ENCODE results near the gene GRIN2A.

Gene GRIN2A

GRCh38 chr16:10083301-10083700 is 98.9 kb downstream of the GRIN2A start:
- DNase-seq = no peak

DNA sequence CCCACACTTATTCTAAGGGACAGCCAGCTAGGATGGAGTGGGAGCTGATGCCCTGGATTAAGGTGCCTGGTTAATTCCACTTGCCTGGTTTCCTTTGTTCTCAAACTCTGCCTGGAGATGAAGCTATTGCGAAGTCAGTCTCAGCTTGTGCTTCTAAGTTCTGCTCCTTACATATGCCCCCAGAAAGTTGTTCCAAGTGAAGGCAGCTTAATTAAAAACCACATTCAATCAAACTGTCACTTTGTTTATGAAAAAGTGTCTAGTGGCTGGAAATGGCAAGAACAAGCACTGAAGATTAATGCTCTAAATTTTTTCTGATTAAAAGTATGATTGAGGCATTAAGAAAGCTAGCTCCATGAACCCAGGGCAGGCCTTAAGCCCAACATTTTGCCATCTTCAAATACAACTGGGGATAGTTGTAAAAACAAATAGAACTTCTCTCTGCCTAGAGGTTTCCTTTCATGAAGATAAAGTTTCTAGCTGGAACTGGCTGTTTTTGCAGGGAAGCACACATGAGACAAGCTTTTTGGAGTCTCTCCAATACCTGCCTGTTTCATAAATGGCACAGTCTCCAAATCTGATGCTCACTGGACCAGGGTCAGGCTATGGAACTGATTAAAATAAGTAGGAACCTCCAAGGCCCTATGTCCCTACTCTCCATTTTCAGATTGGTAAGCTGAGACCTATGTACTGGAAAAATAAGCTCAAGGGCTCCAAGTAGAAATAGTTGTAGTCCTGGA is 100.9 kb downstream of the GRIN2A start:
- DNase-seq = no peak

DNA sequence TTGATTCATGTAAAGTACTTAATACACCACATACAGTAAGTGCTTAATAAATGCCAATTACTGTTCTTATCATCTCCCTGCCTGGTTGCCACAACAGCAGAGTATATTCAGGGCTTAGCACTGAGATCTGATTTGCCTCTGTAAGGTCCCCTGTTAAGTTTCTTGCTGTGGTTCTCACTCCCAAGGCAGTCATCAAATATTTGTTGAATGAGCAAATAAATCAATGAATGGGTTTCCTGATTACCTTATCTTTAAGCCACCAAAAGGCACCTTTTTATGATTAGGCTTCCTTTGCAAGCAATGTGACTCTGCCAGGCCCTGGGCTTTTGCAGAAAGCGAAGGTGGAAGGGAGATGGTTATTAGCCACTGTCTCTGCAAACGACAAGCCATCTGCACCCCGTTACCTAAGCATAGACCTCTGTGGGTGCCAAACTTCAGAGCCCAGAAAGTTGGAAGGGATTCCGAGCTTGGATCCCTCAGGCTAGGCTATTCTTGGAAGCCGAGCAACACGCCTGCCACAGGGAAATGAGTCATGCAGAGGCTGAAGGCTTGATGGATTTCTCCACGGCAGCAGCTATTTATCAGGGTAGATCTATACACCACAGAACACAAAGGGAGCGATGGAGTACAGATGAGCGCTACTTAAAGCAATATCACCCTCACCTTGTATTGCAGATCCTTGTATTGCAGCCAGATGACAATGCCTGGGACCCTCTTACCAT is 102.0 kb downstream of the GRIN2A start:
- no peak for DNase-seq

- DNase-seq = no peak
Measured at GRCh38 chr16:10078541-10078949, 103.7 kb downstream of the GRIN2A start.

DNA sequence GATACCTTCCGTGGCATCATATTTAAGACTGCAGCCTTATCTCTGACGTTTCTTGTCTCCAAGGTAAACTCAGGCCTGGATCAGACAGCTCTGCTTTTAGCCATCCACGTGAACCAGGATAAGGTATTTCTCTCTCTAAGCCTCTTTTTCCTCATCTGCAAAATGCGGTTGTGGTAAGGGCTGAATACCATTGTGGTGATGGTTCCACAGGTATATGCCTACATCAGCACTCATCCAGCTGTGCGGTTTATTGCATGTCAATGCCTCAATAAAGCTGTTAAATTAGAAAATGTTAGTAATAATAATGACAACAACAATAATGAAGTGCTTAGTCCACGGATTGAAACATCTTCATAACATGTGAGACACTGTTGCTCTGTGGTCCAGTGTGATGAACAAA is 104.4 kb downstream of the GRIN2A start:
- no peak for DNase-seq

DNA sequence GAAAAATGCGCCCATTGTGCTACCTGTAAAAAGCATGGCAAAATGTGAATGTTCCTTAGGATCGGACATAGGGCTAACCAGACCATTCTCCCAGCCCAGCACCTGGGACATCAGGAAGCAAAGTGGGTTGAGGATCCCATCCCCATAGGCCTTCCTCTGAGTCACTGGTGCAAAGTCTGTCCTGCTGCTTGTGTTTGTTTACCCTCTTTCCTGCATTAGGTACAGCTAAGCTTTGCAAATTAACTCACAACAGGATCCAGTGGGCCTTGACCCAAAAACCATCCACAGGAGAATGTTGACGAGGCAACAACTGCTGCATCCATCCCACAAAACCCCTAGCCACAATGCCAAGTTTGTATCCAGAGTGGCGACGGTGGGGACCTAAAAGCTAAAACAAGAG is 106.2 kb downstream of the GRIN2A start:
- DNase-seq = no peak

DNA sequence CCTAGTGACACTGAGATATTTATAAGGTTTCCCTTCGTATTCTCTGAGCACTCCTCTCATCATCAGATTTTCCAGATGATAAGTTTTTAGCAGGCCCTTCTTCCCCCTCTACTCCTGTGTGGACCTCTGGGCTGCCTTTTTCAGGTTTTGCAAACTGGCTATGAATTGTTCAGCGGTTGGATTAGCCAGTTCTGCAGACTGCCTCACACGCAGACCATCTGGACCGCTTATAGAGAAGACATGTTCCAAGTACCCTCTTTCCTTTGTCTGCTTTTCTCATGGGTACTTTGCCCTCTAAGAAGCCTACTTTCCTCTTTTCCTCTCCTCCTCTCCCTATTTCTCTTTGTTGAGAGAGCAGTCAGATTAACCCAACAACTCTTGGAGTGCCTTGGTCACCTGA is 111.6 kb downstream of the GRIN2A start:
- DNase-seq = no peak

DNA sequence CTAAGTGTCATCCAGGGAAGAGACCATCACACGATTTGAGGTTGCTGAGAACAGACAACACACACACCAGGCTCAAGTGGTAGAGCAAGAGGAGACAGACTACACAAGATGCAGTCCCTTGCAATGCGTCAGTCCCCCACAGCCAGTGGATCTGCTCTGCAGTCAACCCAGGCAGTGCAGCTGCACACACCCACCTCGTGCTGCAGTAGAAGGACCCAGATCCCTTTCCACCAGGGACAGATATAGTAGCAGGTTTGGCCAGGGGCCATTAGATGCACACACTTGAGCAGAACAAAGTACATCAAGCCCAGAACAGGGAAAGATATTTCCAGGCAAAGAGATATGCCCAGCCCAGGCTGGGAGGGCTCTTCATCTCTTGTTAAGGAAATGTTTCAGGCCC is 112.9 kb downstream of the GRIN2A start:
- DNase-seq = no peak

GRCh38 chr16:10067835-10068234 is 114.4 kb downstream of the GRIN2A start:
- no peak for DNase-seq

GRCh38 chr16:10067406-10067805 is 114.8 kb downstream of the GRIN2A start:
- DNase-seq = no peak

- DNase-seq = no peak
Measured at GRCh38 chr16:10065019-10065418, 117.2 kb downstream of the GRIN2A start.

DNA sequence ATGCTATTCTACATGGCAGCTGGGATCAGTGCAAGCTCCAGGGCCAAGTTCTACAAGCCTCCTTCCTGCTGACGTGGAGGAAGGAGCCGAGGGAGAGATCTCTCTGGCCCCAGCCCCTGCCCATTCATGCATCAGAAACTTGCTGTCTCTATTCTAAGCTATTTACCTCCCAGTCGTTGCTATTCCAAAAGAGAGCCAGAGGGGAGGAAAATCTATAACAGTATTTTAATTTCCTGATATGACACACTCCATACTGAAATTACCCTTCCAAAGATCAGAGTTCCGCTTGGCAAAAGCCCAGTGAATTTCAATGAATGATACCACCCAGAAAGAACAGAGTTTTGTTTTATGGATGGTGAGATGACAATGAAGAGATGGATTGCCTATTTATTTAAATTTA is 133.4 kb downstream of the GRIN2A start:
- no peak for DNase-seq

DNA sequence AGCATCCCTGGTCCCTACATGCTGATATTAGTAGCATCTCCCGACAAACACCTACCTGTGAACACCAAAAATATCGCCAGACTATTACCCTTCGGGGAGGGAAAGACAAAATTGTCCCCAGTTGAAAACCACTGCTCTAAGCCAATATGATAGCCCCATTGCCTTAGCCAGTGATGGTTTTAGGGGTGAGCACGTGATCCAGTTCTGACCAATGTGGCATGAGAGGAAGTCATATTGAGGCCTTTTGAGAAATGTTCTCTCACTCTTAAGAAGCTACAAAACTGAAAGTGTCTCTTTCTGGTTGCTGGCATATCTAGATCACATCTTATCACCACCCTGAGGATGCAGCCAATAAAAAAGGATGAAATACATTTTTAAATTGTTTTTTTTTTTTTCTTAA is 136.3 kb downstream of the GRIN2A start:
- DNase-seq = no peak

- DNase-seq = no peak
Measured at GRCh38 chr16:10045291-10045775, 136.9 kb downstream of the GRIN2A start.

DNA sequence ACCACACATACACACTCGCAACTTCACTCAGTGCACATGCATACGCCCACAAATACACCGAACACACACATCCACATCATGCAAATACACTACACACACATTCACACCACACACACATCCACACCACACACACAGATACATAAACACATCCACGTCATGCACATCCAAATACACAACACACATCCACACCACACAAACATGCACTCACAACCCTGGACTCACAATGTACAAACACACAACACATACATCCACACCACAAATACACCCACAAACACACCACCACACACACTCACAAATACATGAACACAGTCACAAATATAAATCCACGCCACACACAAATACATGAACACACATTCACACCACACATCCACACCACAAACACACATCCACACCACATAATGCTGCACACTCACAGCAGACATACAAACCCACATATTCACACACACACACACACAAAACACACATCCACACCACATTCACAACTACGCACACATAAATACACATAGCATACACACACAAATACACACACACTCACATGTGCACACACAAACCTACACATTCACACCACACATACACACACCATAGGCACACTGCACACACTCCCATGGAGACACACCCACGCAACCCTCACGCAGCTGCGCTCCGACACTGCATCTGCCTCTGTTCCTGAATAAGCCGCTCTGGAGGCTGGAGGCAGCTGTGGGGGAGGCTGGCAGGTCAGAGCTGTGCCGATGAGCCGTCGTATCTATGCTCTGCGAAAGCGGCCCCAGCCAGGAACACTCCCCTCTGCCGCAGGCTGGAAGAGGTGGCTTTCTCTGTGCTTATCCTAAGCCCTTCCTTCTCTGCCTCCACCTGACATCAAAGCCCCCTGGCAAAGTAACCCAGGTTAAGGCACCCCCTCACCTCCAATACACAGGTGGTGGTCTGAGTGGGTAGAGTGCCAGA is 141.8 kb downstream of the GRIN2A start:
- no peak for DNase-seq

GRCh38 chr16:10039220-10040096 is 142.8 kb downstream of the GRIN2A start:
- no peak for DNase-seq

GRCh38 chr16:10037751-10038150 is 144.5 kb downstream of the GRIN2A start:
- DNase-seq = no peak

- no peak for DNase-seq
Measured at GRCh38 chr16:10036956-10037355, 145.3 kb downstream of the GRIN2A start.

- DNase-seq = no peak
Measured at GRCh38 chr16:10033556-10033955, 148.7 kb downstream of the GRIN2A start.

- no peak for DNase-seq
Measured at GRCh38 chr16:10031955-10032354, 150.3 kb downstream of the GRIN2A start.

DNA sequence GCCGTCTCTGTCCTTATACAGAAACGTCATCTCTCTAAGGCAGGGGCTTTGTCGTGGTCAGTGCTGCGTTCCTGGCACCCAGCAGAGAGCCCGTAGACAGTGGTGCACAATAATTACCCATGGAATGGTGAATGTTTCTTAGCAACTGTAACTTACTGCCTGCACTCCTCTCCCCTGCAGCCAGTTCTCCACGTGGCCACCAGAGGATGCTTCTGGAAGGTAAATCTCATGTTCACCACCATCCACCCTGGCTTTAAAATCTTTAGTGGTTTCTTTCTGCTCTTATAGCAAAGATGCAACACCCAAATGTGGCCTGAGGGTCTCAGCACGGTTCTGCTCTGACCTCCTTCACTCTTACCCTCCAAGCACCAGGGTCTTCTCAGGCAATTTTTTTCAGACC is 150.8 kb downstream of the GRIN2A start:
- no peak for DNase-seq

DNA sequence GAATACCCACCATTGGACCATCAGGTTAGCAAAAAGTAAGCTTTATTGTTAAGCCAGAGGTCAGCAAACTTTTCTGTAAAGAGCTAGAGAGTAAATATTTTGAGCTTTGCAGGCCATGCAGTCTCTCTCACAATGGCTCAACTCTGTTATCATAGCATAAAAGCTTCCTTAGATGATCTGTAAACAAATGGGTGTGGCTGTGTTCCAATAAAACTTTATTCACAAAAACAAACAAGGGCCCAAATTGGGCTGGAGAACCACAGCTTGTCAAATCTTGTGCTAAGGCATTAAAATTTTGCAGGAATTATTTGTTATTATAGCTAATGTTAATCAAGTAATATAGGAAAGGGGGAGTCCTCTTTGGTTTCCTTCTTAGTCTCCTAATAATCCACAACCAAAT is 153.6 kb downstream of the GRIN2A start:
- DNase-seq = no peak

Data from HCEC 1CT (cell line).